K562 (cell line): Measurements from ENCODE around the gene HOXA5. TPM values are rescaled to one million over a fixed set of nuclear protein-coding genes. Genes with fewer than 3 reads are reported as not detected.

Source experiments
- ATAC-seq: fragments of 200-7000 bp; cut with Tn5 transposase; 3 replicates; pipeline ENCODE4 v1.9.1; 2020; ENCODE audit warnings: moderate library complexity
- Bru-seq: library from RNA; stranded (reverse); fragments of 400-500 nt; gene quantifications from one replicate; lab custom pipeline; 2021; lab: Mats Ljungman, UMichigan
- BruChase-seq, 2 experiments: library from RNA; stranded (reverse); fragments of 400-500 nt; gene quantifications; one replicate each; lab custom pipeline; 2021; lab: Mats Ljungman, UMichigan
- BruUV-seq: library from RNA; stranded (reverse); fragments of 400-500 nt; replicated peaks from 2 replicates; lab custom pipeline; 2021; lab: Mats Ljungman, UMichigan
- CTCF ChIA-PET: fragments of 300-600 bp; formaldehyde crosslinking; extraction: SDS; loops from one replicate; lab custom pipeline; 2021; ENCODE audit warnings: low intra/inter-chr PET ratio; lab: Yijun Ruan, JAX
- POLR2A ChIA-PET: fragments of 300-600, 350-650 bp; sonication (Branson Sonifier 250); formaldehyde crosslinking; extraction: SDS; loops from one replicate; lab custom pipeline; 2021; ENCODE audit warnings: antibody characterized with exemption, inconsistent platforms; lab: Yijun Ruan, JAX
- DNase-seq, 4 experiments: peaks; one replicate each; pipeline versions ENCODE4 v3.0.0 to v3.0.0-alpha.2; 2011 to 2018; ENCODE audit warnings: low spot score in 3 of 4, mixed read lengths in 3 of 4; ENCODE audit errors: extremely low read depth in 1 of 4
- FAIRE-seq: peaks from 2 replicates; lab custom pipeline; 2011; peaks lifted over from hg19 to GRCh38; lab: Jason Lieb, UNC
- H2AFZ ChIP-seq: 2 replicates; pipeline ENCODE4 v1.6.0; 2011; ENCODE audit warnings: low read depth, low read length, control low read depth, inconsistent platforms
- H3K27ac ChIP-seq: fragments of 200-600 bp; 3 replicates; pipeline ENCODE4 v1.8.0; 2011; ENCODE audit warnings: low read depth, mild to moderate bottlenecking, control low read depth, inconsistent platforms, low read length, moderate library complexity, mixed read lengths; ENCODE audit errors: extremely low read depth
- H3K27me3 ChIP-seq, 2 experiments: fragments of 300-600 bp in 1 of 2; 2 replicates in 1 of 2; 3 replicates in 1 of 2; pipeline versions ENCODE4 v1.6.0 to v1.8.0; 2011; ENCODE audit warnings: inconsistent platforms in 2 of 2, low read length in 2 of 2, mild to moderate bottlenecking in 1 of 2, mixed read lengths in 1 of 2, moderate library complexity in 1 of 2; ENCODE audit not compliant: control insufficient read depth in 2 of 2, insufficient read depth in 2 of 2
- H3K36me3 ChIP-seq: fragments of 300-600 bp; 3 replicates; pipeline ENCODE4 v1.8.0; 2011; ENCODE audit warnings: mild to moderate bottlenecking, low read length, inconsistent platforms; ENCODE audit not compliant: control insufficient read depth, insufficient read depth
- H3K4me1 ChIP-seq, 2 experiments: fragments of 200-600 bp in 1 of 2; replicated peaks in 1 of 2; 2 replicates in 1 of 2; 3 replicates in 1 of 2; pipeline versions ENCODE4 v1.5.1 to v1.8.0; 2011; ENCODE audit warnings: inconsistent platforms in 2 of 2, low read length in 2 of 2, mild to moderate bottlenecking in 1 of 2, mixed read lengths in 1 of 2, moderate library complexity in 1 of 2; ENCODE audit not compliant: control insufficient read depth in 2 of 2, insufficient read depth in 2 of 2
- H3K4me2 ChIP-seq: 2 replicates; pipeline ENCODE4 v1.6.1; 2011; ENCODE audit warnings: low read length, control low read depth, inconsistent platforms, mixed read lengths; ENCODE audit not compliant: insufficient read depth
- H3K4me3 ChIP-seq: fragments of 200-600 bp; sonication (generic), shearing (Covaris generic); 2 replicates; pipeline ENCODE4 v1.5.1; 2016; ENCODE audit warnings: control low read depth, inconsistent platforms
- H3K79me2 ChIP-seq: fragments of 200-600 bp; 3 replicates; pipeline ENCODE4 v1.8.0; 2011; ENCODE audit warnings: low read length, inconsistent platforms; ENCODE audit not compliant: control insufficient read depth, insufficient read depth
- H3K9ac ChIP-seq, 2 experiments: 2 replicates each; pipeline versions ENCODE4 v1.6.0 to v1.6.1; 2011; ENCODE audit warnings: low read depth in 2 of 2, low read length in 2 of 2, control low read depth in 1 of 2, inconsistent platforms in 1 of 2, mild to moderate bottlenecking in 1 of 2, mixed read lengths in 1 of 2; ENCODE audit not compliant: insufficient read depth in 1 of 2
- H3K9me1 ChIP-seq: one replicate; pipeline ENCODE4 v1.6.0; 2011; ENCODE audit warnings: inconsistent platforms, mild to moderate bottlenecking, low read length, moderate library complexity; ENCODE audit not compliant: control insufficient read depth, insufficient read depth
- H3K9me3 ChIP-seq: replicated peaks from 2 replicates; pipeline ENCODE4 v1.5.1; 2011; ENCODE audit warnings: low read depth, low read length, inconsistent platforms; ENCODE audit not compliant: control insufficient read depth, insufficient read depth
- H4K20me1 ChIP-seq: replicated peaks from 2 replicates; pipeline ENCODE4 v1.6.1; 2011; ENCODE audit warnings: low read length, inconsistent platforms, mixed read lengths; ENCODE audit not compliant: control insufficient read depth, insufficient read depth
- ARID3B ChIP-seq: fragments of 250-450 bp; sonication (Bioruptor Pico); IDR thresholded peaks from 2 replicates; pipeline ENCODE4 v1.4.0; 2020; ENCODE audit warnings: borderline replicate concordance
- GTF2A2 ChIP-seq: IDR thresholded peaks from 2 replicates; pipeline ENCODE4 v1.6.1; 2016; ENCODE audit warnings: mild to moderate bottlenecking, missing genetic modification characterization, missing compliant biosample characterization
- MED1 ChIP-seq: sonication (generic); formaldehyde crosslinking; IDR thresholded peaks from 2 replicates; pipeline ENCODE4 v1.8.1; 2023; ENCODE audit warnings: missing genetic modification reagents, borderline replicate concordance
- MEF2A ChIP-seq: IDR thresholded peaks from 2 replicates; pipeline ENCODE4 v1.6.1; 2011; ENCODE audit warnings: low read depth, mild to moderate bottlenecking, low read length, moderate library complexity; ENCODE audit not compliant: control insufficient read depth
- RBM39 ChIP-seq: fragments of 200-400 bp; formaldehyde crosslinking; optimal IDR thresholded peaks from 2 replicates; pipeline ENCODE3; 2018; ENCODE audit warnings: low read depth, low read length
- SMAD3 ChIP-seq: fragments of 450-650 bp; formaldehyde crosslinking; conservative IDR thresholded peaks from 2 replicates; pipeline ENCODE4 v1.4.0; 2020; ENCODE audit warnings: mild to moderate bottlenecking
- ZNF780A ChIP-seq: fragments of 250-450 bp; sonication (Bioruptor Pico); IDR thresholded peaks from 2 replicates; pipeline ENCODE4 v1.5.0; 2021; ENCODE audit warnings: mild to moderate bottlenecking
- WGBS: fragments of 100-300 bp; shearing (Covaris generic); methylation state at CpG from one replicate; pipeline ENCODE4 v1.1.6; 2016; ENCODE audit warnings: low coverage, mixed read lengths; ENCODE audit not compliant: insufficient coverage; ENCODE audit errors: missing lambda C conversion rate; 5-methylcytosine and 5-hydroxymethylcytosine counted together
- in situ Hi-C: fragments of 300-500 bp; cut with MboI; formaldehyde crosslinking; loops from 4 replicates; pipeline ENCODE4 v1.15.0; 2018; ENCODE audit warnings: inconsistent platforms, mixed read lengths
- intact Hi-C: fragments of 100-400 bp; cut with micrococcal nuclease; formaldehyde crosslinking; loops from 2 replicates; pipeline ENCODE4 v1.14.2; 2022
- long read RNA-seq, 3 experiments: library from polyadenylated mRNA in 2 of 3; library from RNA in 1 of 3; unstranded in 2 of 3; stranded (forward) in 1 of 3; transcript quantifications; one replicate each; pipeline ENCODE4 v2.0.0, GENCODE V29; 2019 to 2022
- polyA minus RNA-seq, 3 experiments: library from RNA; depleted of rRNA, polyadenylated mRNA; stranded (reverse); fragments of >200 nt; gene quantifications; 2 replicates each; pipeline ENCODE4 v1.2.3, GENCODE V29; 2011
- polyA plus RNA-seq, 8 experiments: library from polyadenylated mRNA; depleted of rRNA in 4 of 8; stranded (reverse) in 5 of 8; unstranded in 3 of 8; fragments of >200 nt; fragmentation: Nextera tagmentation in 2 of 8; fragmentation: Illumina TruSeq in 1 of 8; extraction: Ambion mirVana in 2 of 8; extraction: Trizol in 1 of 8; gene quantifications; 2 replicates each; pipeline versions ENCODE4 v1.2.1 to v1.2.3, GENCODE V29; 2011 to 2014; ENCODE audit warnings: inconsistent platforms in 1 of 8, missing spikeins in 1 of 8
- total RNA-seq, 7 experiments: library from RNA; depleted of rRNA in 6 of 7; stranded (reverse); fragments of >200 nt in 6 of 7; fragmentation: Illumina TruSeq in 2 of 7; extraction: Trizol in 2 of 7; gene quantifications; 2 replicates each; pipeline versions ENCODE4 v1.2.1 to v1.2.3, GENCODE V29; 2011 to 2021; ENCODE audit warnings: low replicate concordance in 1 of 7
- TF ChIP-seq, protein P1 (sequence below): sonication (generic); formaldehyde crosslinking; IDR thresholded peaks from 2 replicates; pipeline ENCODE4 v1.8.0; 2022; ENCODE audit warnings: mild to moderate bottlenecking, missing genetic modification reagents, borderline replicate concordance
- TF ChIP-seq, protein P2 (sequence below): fragments of 200-400 bp; formaldehyde crosslinking; IDR thresholded peaks from 2 replicates; pipeline ENCODE4 v1.6.1; 2017; ENCODE audit warnings: mild to moderate bottlenecking, low read depth, low read length, moderate library complexity

HOXA5 gene
- not detected in 2 replicates for total RNA-seq (2011; cell fraction: chromatin; rRNA removed; ENCODE audit: low replicate concordance)
- not detected in 2 replicates for total RNA-seq (2011; cell fraction: nucleolus; rRNA removed)
- total RNA-seq (2011; cell fraction: nucleoplasm; rRNA removed), result not detected in 2 replicates
- total RNA-seq (2014; rRNA removed), result not detected in 2 replicates
- total RNA-seq (2014; rRNA removed; fragmentation: Illumina TruSeq; extraction: Trizol), result not detected in 2 replicates
- not detected in 2 replicates for total RNA-seq (2015; rRNA removed; fragmentation: Illumina TruSeq; extraction: Trizol)
- not detected in 2 replicates for total RNA-seq (2021)
- polyA plus RNA-seq (2011; rRNA removed), result 0.13 TPM in 1 of 2 replicates, not detected in the other
- polyA plus RNA-seq (2011; cell fraction: cytosol; rRNA removed), result 0.10 TPM in 1 of 2 replicates, not detected in the other
- 0.30 TPM in 1 of 2 replicates, not detected in the other for polyA plus RNA-seq (2011; cell fraction: nucleus; rRNA removed)
- not detected in 2 replicates for polyA plus RNA-seq (2012)
- polyA plus RNA-seq (2014; fragmentation: Illumina TruSeq; extraction: Trizol), result not detected in 2 replicates
- polyA plus RNA-seq (2014; fragmentation: Nextera tagmentation; extraction: Ambion mirVana), result not detected
- not detected in 2 replicates for polyA plus RNA-seq (2014; rRNA removed)
- not detected in 2 replicates for polyA minus RNA-seq (2011; rRNA and poly(A)+ RNA removed)
- not detected in 2 replicates for polyA minus RNA-seq (2011; cell fraction: cytosol; rRNA and poly(A)+ RNA removed)
- not detected in 2 replicates for polyA minus RNA-seq (2011; cell fraction: nucleus; rRNA and poly(A)+ RNA removed)
- Bru-seq, nascent RNA, result not detected
- BruChase-seq, experiment 1, labeled RNA remaining after a 2-hour chase, result not detected
- BruChase-seq, experiment 2, labeled RNA remaining after a 6-hour chase, result not detected
- long read RNA-seq, experiment 1, result 0 reads
- long read RNA-seq, experiment 2, result 0 reads
- long read RNA-seq, experiment 3, result 0 reads

- 65% methylated on average over 72 of the region's 86 CpGs for WGBS
- Histone ChIP-seq H3K9me3 (no peaks in the 10 kb centered on the region), H3K9ac (no peak within 1 kb of the TSS), H3K79me2 (no peaks in the 10 kb centered on the region), H3K27ac (no peak within 1 kb of the TSS), H3K4me1 (peaks cover 0 to 20% of the 10 kb centered on the region in 2 experiments; a peak in 2 of 5 replicates), H3K27me3 (peaks cover 30 to 87% of the 10 kb centered on the region in 2 experiments), H2AFZ (no peak within 1 kb of the TSS), H3K4me3 (no peak within 1 kb of the TSS), H3K36me3 (no peaks in the 10 kb centered on the region), H3K9me1 (no peaks in the 10 kb centered on the region), H4K20me1 (no peaks in the 10 kb centered on the region), H3K4me2 (no peak within 1 kb of the TSS)
- intact Hi-C loops (no loop called here), in situ Hi-C loops (loop anchor here (10.0 kb wide), 1 partner anchor 288 kb away; no protein-coding TSS in a partner anchor)
- ChIA-PET CTCF (no interaction called here), POLR2A (interaction anchor here (0.6 to 0.7 kb wide), 2 partner anchors 19 to 32 kb away, joined by 3 read pairs; no protein-coding TSS in a partner anchor)
- ATAC-seq (no peak), DNase-seq (no peak), FAIRE-seq (no peak)
- BruUV-seq, result no TSS peak
- TF ChIP-seq, protein P1, sequence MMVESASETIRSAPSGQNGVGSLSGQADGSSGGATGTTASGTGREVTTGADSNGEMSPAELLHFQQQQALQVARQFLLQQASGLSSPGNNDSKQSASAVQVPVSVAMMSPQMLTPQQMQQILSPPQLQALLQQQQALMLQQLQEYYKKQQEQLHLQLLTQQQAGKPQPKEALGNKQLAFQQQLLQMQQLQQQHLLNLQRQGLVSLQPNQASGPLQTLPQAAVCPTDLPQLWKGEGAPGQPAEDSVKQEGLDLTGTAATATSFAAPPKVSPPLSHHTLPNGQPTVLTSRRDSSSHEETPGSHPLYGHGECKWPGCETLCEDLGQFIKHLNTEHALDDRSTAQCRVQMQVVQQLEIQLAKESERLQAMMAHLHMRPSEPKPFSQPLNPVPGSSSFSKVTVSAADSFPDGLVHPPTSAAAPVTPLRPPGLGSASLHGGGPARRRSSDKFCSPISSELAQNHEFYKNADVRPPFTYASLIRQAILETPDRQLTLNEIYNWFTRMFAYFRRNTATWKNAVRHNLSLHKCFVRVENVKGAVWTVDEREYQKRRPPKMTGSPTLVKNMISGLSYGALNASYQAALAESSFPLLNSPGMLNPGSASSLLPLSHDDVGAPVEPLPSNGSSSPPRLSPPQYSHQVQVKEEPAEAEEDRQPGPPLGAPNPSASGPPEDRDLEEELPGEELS, result no peak
- TF ChIP-seq, protein P2, sequence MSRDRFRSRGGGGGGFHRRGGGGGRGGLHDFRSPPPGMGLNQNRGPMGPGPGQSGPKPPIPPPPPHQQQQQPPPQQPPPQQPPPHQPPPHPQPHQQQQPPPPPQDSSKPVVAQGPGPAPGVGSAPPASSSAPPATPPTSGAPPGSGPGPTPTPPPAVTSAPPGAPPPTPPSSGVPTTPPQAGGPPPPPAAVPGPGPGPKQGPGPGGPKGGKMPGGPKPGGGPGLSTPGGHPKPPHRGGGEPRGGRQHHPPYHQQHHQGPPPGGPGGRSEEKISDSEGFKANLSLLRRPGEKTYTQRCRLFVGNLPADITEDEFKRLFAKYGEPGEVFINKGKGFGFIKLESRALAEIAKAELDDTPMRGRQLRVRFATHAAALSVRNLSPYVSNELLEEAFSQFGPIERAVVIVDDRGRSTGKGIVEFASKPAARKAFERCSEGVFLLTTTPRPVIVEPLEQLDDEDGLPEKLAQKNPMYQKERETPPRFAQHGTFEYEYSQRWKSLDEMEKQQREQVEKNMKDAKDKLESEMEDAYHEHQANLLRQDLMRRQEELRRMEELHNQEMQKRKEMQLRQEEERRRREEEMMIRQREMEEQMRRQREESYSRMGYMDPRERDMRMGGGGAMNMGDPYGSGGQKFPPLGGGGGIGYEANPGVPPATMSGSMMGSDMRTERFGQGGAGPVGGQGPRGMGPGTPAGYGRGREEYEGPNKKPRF, result no peak
- TF ChIP-seq MED1 (CRISPR knock-in tag) (no peak), SMAD3 (CRISPR knock-in tag) (no peak), MEF2A (no peak), ZNF780A (CRISPR knock-in tag) (no peak), GTF2A2 (tag) (no peak), ARID3B (no peak), RBM39 (no peak)
These were observed at the start of gene HOXA5 for GRCh38 chr7:27143023-27143949. Gene HOXA5 (minus strand): TSS chr7:27143681. CDS start chr7:27143607, 74 bp downstream.
